BE2C (cell line): Measurements from ENCODE around the gene FBXL14.
"Not testable (repeated sequence)": the region's sequence is repeated elsewhere in the genome, so short reads cannot be mapped to it uniquely, and the experiment has no call there.

Experiments used
- DNase-seq: peaks from one replicate; pipeline ENCODE4 v3.0.0-alpha.2; 2020
- H3K27me3 ChIP-seq: fragments of 250-450 bp; sonication (Bioruptor Pico); 2 replicates; pipeline ENCODE4 v1.5.1; 2020; ENCODE audit warnings: mild to moderate bottlenecking
- H3K36me3 ChIP-seq: fragments of 250-450 bp; sonication (Bioruptor Pico); 2 replicates; pipeline ENCODE4 v1.5.1; 2020; ENCODE audit warnings: mild to moderate bottlenecking
- H3K4me1 ChIP-seq: fragments of 250-450 bp; sonication (Bioruptor Pico); 2 replicates; pipeline ENCODE4 v1.5.1; 2020
- H3K4me3 ChIP-seq: 2 replicates; pipeline ENCODE4 v1.5.1; 2011; ENCODE audit warnings: low read depth, low read length
- H3K9me3 ChIP-seq: fragments of 250-450 bp; sonication (Bioruptor Pico); 2 replicates; pipeline ENCODE4 v1.5.1; 2020
- CTCF ChIP-seq: IDR thresholded peaks from 2 replicates; pipeline ENCODE4 v1.5.1; 2012; ENCODE audit warnings: mild to moderate bottlenecking, low read depth, low read length

FBXL14 gene

DNA sequence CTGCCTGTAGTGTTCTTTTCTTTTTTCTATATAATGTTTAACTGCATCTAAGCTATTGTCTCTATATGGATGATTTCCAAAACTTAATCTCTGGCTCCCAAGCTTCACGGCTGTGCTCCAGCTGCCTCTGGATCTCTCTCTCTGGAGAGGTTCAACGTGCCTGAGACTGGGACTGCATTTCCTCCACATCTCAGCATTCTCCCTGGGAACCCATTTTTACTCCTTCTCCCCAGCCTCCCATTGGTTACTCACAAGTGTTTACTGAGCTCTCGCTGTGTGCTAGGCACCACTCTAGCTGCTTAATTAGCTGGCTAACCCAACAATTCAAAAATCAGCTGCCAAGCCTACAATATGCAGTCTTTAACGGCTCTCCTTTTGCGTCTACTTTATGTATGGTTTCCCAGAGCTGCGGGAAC, 34.7 kb downstream of the FBXL14 start:
- no peak for TF ChIP-seq CTCF
- Histone ChIP-seq H3K4me3 (no peak overlapping the region), H3K27me3 (no peaks in the 10 kb centered on the region), H3K4me1 (no peaks in the 10 kb centered on the region), H3K36me3 (no peaks in the 10 kb centered on the region), H3K9me3 (no peaks in the 10 kb centered on the region)
- DNase-seq, result no peak

GRCh38 chr12:1558108-1558507, 36.3 kb downstream of the FBXL14 start:
- not testable (repeated sequence) for H3K36me3 ChIP-seq, H3K27me3 ChIP-seq, H3K4me3 ChIP-seq, H3K4me1 ChIP-seq, H3K9me3 ChIP-seq, DNase-seq

DNA sequence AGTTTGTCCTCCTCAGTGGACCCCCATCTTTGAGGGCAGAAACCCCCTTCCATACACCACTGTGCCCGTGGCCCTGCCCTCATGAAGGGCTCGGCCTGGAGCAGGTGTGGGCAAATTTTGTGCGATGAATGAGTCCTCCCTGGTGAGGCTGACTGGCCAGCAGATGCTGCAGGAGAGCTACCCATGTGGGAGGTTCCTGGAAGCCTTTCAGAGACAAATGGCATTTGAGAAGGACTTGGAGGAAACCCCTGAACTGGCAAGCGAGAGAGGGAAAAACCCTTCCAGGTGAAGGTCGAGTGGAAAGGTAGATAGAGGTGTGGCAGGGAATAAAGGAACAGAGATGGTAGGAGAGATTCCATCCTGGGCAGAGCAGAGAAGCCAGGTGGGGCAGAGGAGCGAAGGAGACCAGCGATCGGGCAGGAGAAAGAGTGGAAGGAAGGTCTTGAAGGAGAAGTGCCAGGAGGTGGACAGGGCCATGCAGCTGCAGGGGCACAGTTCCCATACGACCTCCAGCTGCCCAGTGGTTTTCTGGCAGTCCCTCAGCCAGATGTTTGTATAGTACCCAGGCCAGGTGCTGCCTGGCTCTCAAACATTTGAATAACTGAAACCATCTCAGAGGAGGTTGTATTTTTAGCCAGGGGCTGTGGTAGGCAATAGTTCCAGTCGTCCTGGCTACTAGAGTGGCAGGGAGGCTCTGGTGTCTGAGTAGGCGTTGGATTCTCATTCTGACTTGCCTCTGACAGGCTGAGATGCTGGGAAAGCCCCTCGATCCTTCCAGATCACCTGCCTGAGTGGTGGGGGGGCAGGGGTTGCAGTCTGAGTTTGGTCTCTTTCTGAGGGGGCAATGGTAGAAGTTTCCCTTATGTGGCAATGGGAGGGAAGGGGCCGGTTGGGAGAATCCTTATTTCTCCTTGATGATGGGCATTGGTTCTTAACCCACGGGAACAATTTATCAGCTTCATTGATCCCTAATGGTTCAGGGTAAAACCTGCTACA, 40.1 kb downstream of the FBXL14 start:
- no peak for TF ChIP-seq CTCF
- no peak for DNase-seq
- H3K9me3 ChIP-seq, result no peaks in the 10 kb centered on the region
- H3K36me3 ChIP-seq, result no peaks in the 10 kb centered on the region
- no peak overlapping the region for H3K4me3 ChIP-seq
- H3K27me3 ChIP-seq, result no peaks in the 10 kb centered on the region
- no peaks in the 10 kb centered on the region for H3K4me1 ChIP-seq

GRCh38 chr12:1553536-1553935, 40.8 kb downstream of the FBXL14 start:
- no peaks in the 10 kb centered on the region for H3K4me1 ChIP-seq
- no peak for TF ChIP-seq CTCF
- no peak for DNase-seq
- no peak overlapping the region for H3K4me3 ChIP-seq
- H3K9me3 ChIP-seq, result no peaks in the 10 kb centered on the region
- H3K36me3 ChIP-seq, result no peaks in the 10 kb centered on the region
- no peaks in the 10 kb centered on the region for H3K27me3 ChIP-seq

DNA sequence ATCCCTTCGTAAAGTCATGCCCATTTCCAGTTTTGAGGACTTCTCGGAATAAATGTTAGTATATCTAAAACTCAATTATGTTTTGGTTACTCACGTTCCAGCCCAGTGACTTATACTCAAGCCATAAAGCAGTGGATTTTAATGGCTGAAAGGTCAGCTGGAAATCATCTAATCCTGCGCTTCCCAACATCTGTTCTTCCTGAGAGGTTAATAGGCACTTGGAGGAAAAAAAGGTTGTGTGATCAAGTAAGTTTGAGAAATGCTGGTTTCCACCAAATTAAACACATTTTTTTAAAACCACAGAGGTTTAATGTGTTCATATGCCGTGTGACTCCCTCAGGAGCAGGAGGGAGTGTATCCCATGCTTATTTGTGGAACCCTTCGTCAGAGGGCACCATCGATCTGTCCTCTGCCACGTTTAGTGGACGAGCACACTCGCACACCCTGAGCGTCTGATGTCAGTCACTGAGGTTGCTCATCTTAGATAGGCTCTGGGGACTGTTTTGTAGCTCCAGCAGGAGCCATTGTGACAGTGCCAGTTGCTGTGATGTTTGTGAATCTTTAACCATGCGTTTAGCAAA, 41.4 kb downstream of the FBXL14 start:
- Histone ChIP-seq H3K27me3 (no peaks in the 10 kb centered on the region), H3K4me1 (no peaks in the 10 kb centered on the region), H3K4me3 (no peak overlapping the region), H3K36me3 (no peaks in the 10 kb centered on the region), H3K9me3 (no peaks in the 10 kb centered on the region)
- no peak for TF ChIP-seq CTCF
- no peak for DNase-seq

GRCh38 chr12:1552171-1552570, 42.2 kb downstream of the FBXL14 start:
- no peaks in the 10 kb centered on the region for H3K36me3 ChIP-seq
- no peak for TF ChIP-seq CTCF
- no peak overlapping the region for H3K4me3 ChIP-seq
- H3K4me1 ChIP-seq, result no peaks in the 10 kb centered on the region
- DNase-seq, result no peak
- H3K27me3 ChIP-seq, result no peaks in the 10 kb centered on the region
- no peaks in the 10 kb centered on the region for H3K9me3 ChIP-seq
